Vagina (tissue), 2 donors: ENCODE results near the gene PPP1R14C.

Experiments used
- CTCF ChIP-seq, 3 experiments: fragments of 450-650 bp in 2 of 3; fragments of 200-600 bp in 1 of 3; sonication (generic) in 1 of 3; IDR thresholded peaks; one replicate each; pipeline ENCODE4 v1.5.1; 2017 to 2019; ENCODE audit warnings: antibody characterized with exemption in 3 of 3, mild to moderate bottlenecking in 2 of 3, moderate library complexity in 2 of 3
- POLR2AphosphoS5 ChIP-seq, 2 donors: sonication (generic); formaldehyde crosslinking; IDR thresholded peaks; one replicate each; pipeline ENCODE4 v1.9.0; 2017; ENCODE audit warnings: antibody characterized with exemption in 2 of 2, mild to moderate bottlenecking in 2 of 2, low read depth in 1 of 2; ENCODE audit not compliant: insufficient read depth in 1 of 2

GRCh38 chr6:150176152-150176551 is 33.3 kb downstream of the PPP1R14C start:
- TF ChIP-seq POLR2AphosphoS5 (IDR thresholded peaks at IDR 0.05; ENCODE audit: insufficient read depth in 1 of 2, low read depth in 1 of 2) (no peak), CTCF (IDR thresholded peaks at IDR 0.05) (no peak)
